ENCODE measurements around the gene TRAF3IP1.

Gene TRAF3IP1

GRCh38 chr2:238430781-238431180 is 110.5 kb downstream of the TRAF3IP1 start:
- H4K91ac ChIP-seq (ENCODE audit: low read depth, low read length, poor library complexity) = no peak overlapping the region
- WGBS, 2 donors (ENCODE audit: extremely low coverage in 2 of 2, insufficient read length in 2 of 2, insufficient replicate concordance in 1 of 2) = no CpG with 5 or more reads among the region's 6 CpGs
- H3K36me3 ChIP-seq (replicated peaks in 1 of 2; ENCODE audit: control insufficient read depth in 2 of 2, insufficient read depth in 2 of 2, low read length in 2 of 2) = peaks cover 20 to 54% of the 10 kb centered on the region in 2 donors
- no peak overlapping the region for H3K27ac ChIP-seq (replicated peaks; ENCODE audit: low read length)
- H2AFZ ChIP-seq (ENCODE audit: low read length) = no peak overlapping the region
- no peak overlapping the region for H3K4me2 ChIP-seq (ENCODE audit: insufficient read depth, low read length, poor library complexity, severe bottlenecking)
- H3K79me1 ChIP-seq (ENCODE audit: low read depth, low read length) = peaks cover 13% of the 10 kb centered on the region
- no peak overlapping the region for H2BK15ac ChIP-seq (ENCODE audit: low read length)
- no peak overlapping the region for H2AK5ac ChIP-seq (ENCODE audit: low read depth, low read length)
- H2BK120ac ChIP-seq (ENCODE audit: low read depth, low read length) = no peak overlapping the region
- no peak overlapping the region for H3K14ac ChIP-seq (ENCODE audit: low read length)
- H2BK5ac ChIP-seq (ENCODE audit: low read length) = no peak overlapping the region
- H3K4ac ChIP-seq (ENCODE audit: low read length) = no peak overlapping the region
- H3K9me3 ChIP-seq (replicated peaks in 1 of 2; ENCODE audit: control insufficient read depth in 2 of 2, insufficient read depth in 1 of 2, low read depth in 1 of 2, low read length in 2 of 2) = peaks cover 7 to 18% of the 10 kb centered on the region in 2 donors
- no peak overlapping the region for H2BK12ac ChIP-seq (ENCODE audit: low read length)
- H3K4me1 ChIP-seq (ENCODE audit: control insufficient read depth in 2 of 2, insufficient read depth in 1 of 2, low read depth in 1 of 2, low read length in 2 of 2) = peaks cover 7 to 8% of the 10 kb centered on the region in 2 donors
- DNase-seq (ENCODE audit: low spot score) = no peak
- H4K8ac ChIP-seq (ENCODE audit: low read depth, low read length) = no peak overlapping the region
- no peak overlapping the region for H3K18ac ChIP-seq (ENCODE audit: low read length)
- no peak overlapping the region for H3K4me3 ChIP-seq (ENCODE audit: low read length in 2 of 2)
- H3K9ac ChIP-seq (ENCODE audit: low read depth, low read length, poor library complexity) = no peak overlapping the region
- H3K23ac ChIP-seq (ENCODE audit: low read depth, low read length, poor library complexity) = no peak overlapping the region
- H3K27me3 ChIP-seq (ENCODE audit: control insufficient read depth in 3 of 3, insufficient read depth in 3 of 3, low read depth in 1 of 3, low read length in 3 of 3) = no peaks in the 10 kb centered on the region

- Histone ChIP-seq H2BK12ac (ENCODE audit: low read length) (no peak overlapping the region), H4K91ac (ENCODE audit: low read depth, low read length, poor library complexity) (no peak overlapping the region), H3K4me3 (ENCODE audit: low read length in 2 of 2) (no peak overlapping the region), H2AK5ac (ENCODE audit: low read depth, low read length) (no peak overlapping the region), H3K27ac (replicated peaks; ENCODE audit: low read length) (no peak overlapping the region), H3K18ac (ENCODE audit: low read length) (no peak overlapping the region), H3K9ac (ENCODE audit: low read depth, low read length, poor library complexity) (no peak overlapping the region), H3K27me3 (ENCODE audit: control insufficient read depth in 3 of 3, insufficient read depth in 3 of 3, low read depth in 1 of 3, low read length in 3 of 3) (no peaks in the 10 kb centered on the region), H3K4me2 (ENCODE audit: insufficient read depth, low read length, poor library complexity, severe bottlenecking) (no peak overlapping the region), H4K8ac (ENCODE audit: low read depth, low read length) (no peak overlapping the region), H3K79me1 (ENCODE audit: low read depth, low read length) (peaks cover 13% of the 10 kb centered on the region), H3K36me3 (replicated peaks in 1 of 2; ENCODE audit: control insufficient read depth in 2 of 2, insufficient read depth in 2 of 2, low read length in 2 of 2) (peaks cover 22 to 61% of the 10 kb centered on the region in 2 donors), H2BK5ac (ENCODE audit: low read length) (no peak overlapping the region), H3K9me3 (replicated peaks in 1 of 2; ENCODE audit: control insufficient read depth in 2 of 2, insufficient read depth in 1 of 2, low read depth in 1 of 2, low read length in 2 of 2) (peaks cover 7 to 18% of the 10 kb centered on the region in 2 donors), H3K4ac (ENCODE audit: low read length) (no peak overlapping the region), H2BK120ac (ENCODE audit: low read depth, low read length) (no peak overlapping the region), H2BK15ac (ENCODE audit: low read length) (no peak overlapping the region), H3K4me1 (ENCODE audit: control insufficient read depth in 2 of 2, insufficient read depth in 1 of 2, low read depth in 1 of 2, low read length in 2 of 2) (peaks cover 3 to 4% of the 10 kb centered on the region in 2 donors), H3K23ac (ENCODE audit: low read depth, low read length, poor library complexity) (no peak overlapping the region), H3K14ac (ENCODE audit: low read length) (no peak overlapping the region), H2AFZ (ENCODE audit: low read length) (no peak overlapping the region)
- DNase-seq (ENCODE audit: low spot score) = no peak
- no CpG with 5 or more reads among the region's 1 CpG for WGBS, 2 donors (ENCODE audit: extremely low coverage in 2 of 2, insufficient read length in 2 of 2, insufficient replicate concordance in 1 of 2)
Measured at GRCh38 chr2:238431456-238431855, 111.1 kb downstream of the TRAF3IP1 start.

GRCh38 chr2:238433300-238433915 is 113.1 kb downstream of the TRAF3IP1 start:
- H3K27ac ChIP-seq (replicated peaks; ENCODE audit: low read length) = no peak overlapping the region
- H2BK120ac ChIP-seq (ENCODE audit: low read depth, low read length) = no peak overlapping the region
- H4K8ac ChIP-seq (ENCODE audit: low read depth, low read length) = no peak overlapping the region
- peaks cover 0 to 1% of the 10 kb centered on the region in 2 donors for H3K4me1 ChIP-seq (ENCODE audit: control insufficient read depth in 2 of 2, insufficient read depth in 1 of 2, low read depth in 1 of 2, low read length in 2 of 2)
- H3K36me3 ChIP-seq (replicated peaks in 1 of 2; ENCODE audit: control insufficient read depth in 2 of 2, insufficient read depth in 2 of 2, low read length in 2 of 2) = peaks cover 22 to 78% of the 10 kb centered on the region in 2 donors
- H2AK5ac ChIP-seq (ENCODE audit: low read depth, low read length) = no peak overlapping the region
- H2BK15ac ChIP-seq (ENCODE audit: low read length) = no peak overlapping the region
- no peaks in the 10 kb centered on the region for H3K27me3 ChIP-seq (ENCODE audit: control insufficient read depth in 3 of 3, insufficient read depth in 3 of 3, low read depth in 1 of 3, low read length in 3 of 3)
- DNase-seq (ENCODE audit: low spot score) = no peak
- H2BK12ac ChIP-seq (ENCODE audit: low read length) = no peak overlapping the region
- peaks cover 6% of the 10 kb centered on the region for H3K79me1 ChIP-seq (ENCODE audit: low read depth, low read length)
- no peak overlapping the region for H3K23ac ChIP-seq (ENCODE audit: low read depth, low read length, poor library complexity)
- WGBS, 2 donors (ENCODE audit: extremely low coverage in 2 of 2, insufficient read length in 2 of 2, insufficient replicate concordance in 1 of 2) = no CpG with 5 or more reads among the region's 14 CpGs
- H2AFZ ChIP-seq (ENCODE audit: low read length) = no peak overlapping the region
- H3K14ac ChIP-seq (ENCODE audit: low read length) = no peak overlapping the region
- no peak overlapping the region for H3K4me3 ChIP-seq (ENCODE audit: low read length in 2 of 2)
- no peak overlapping the region for H3K9ac ChIP-seq (ENCODE audit: low read depth, low read length, poor library complexity)
- H2BK5ac ChIP-seq (ENCODE audit: low read length) = no peak overlapping the region
- H3K9me3 ChIP-seq (replicated peaks in 1 of 2; ENCODE audit: control insufficient read depth in 2 of 2, insufficient read depth in 1 of 2, low read depth in 1 of 2, low read length in 2 of 2) = peaks cover 7 to 18% of the 10 kb centered on the region in 2 donors
- H3K4me2 ChIP-seq (ENCODE audit: insufficient read depth, low read length, poor library complexity, severe bottlenecking) = no peak overlapping the region
- H4K91ac ChIP-seq (ENCODE audit: low read depth, low read length, poor library complexity) = no peak overlapping the region
- no peak overlapping the region for H3K18ac ChIP-seq (ENCODE audit: low read length)
- no peak overlapping the region for H3K4ac ChIP-seq (ENCODE audit: low read length)

GRCh38 chr2:238433941-238434845 is 113.9 kb downstream of the TRAF3IP1 start:
- no CpG with 5 or more reads among the region's 13 CpGs for WGBS, 2 donors (ENCODE audit: extremely low coverage in 2 of 2, insufficient read length in 2 of 2, insufficient replicate concordance in 1 of 2)

More at GRCh38 chr2:238433941-238434845, 113.9 kb downstream of the TRAF3IP1 start:
- no peak for DNase-seq (ENCODE audit: low spot score)
- no peak overlapping the region for H2BK15ac ChIP-seq (ENCODE audit: low read length)
- no peak overlapping the region for H4K8ac ChIP-seq (ENCODE audit: low read depth, low read length)
- no peaks in the 10 kb centered on the region for H3K4me1 ChIP-seq (ENCODE audit: control insufficient read depth in 2 of 2, insufficient read depth in 1 of 2, low read depth in 1 of 2, low read length in 2 of 2)
- no peak overlapping the region for H3K4ac ChIP-seq (ENCODE audit: low read length)
- no peak overlapping the region for H2AK5ac ChIP-seq (ENCODE audit: low read depth, low read length)
- H4K91ac ChIP-seq (ENCODE audit: low read depth, low read length, poor library complexity) = no peak overlapping the region
- no peak overlapping the region for H3K27ac ChIP-seq (replicated peaks; ENCODE audit: low read length)
- H2BK12ac ChIP-seq (ENCODE audit: low read length) = no peak overlapping the region
- no peak overlapping the region for H3K23ac ChIP-seq (ENCODE audit: low read depth, low read length, poor library complexity)
- H3K4me3 ChIP-seq (ENCODE audit: low read length in 2 of 2) = peak overlapping the region in 1 of 2 donors; percentile 20
- H2AFZ ChIP-seq (ENCODE audit: low read length) = no peak overlapping the region
- no peak overlapping the region for H3K18ac ChIP-seq (ENCODE audit: low read length)
- H3K79me1 ChIP-seq (ENCODE audit: low read depth, low read length) = peaks cover 5% of the 10 kb centered on the region
- H3K9ac ChIP-seq (ENCODE audit: low read depth, low read length, poor library complexity) = no peak overlapping the region
- peaks cover 7 to 14% of the 10 kb centered on the region in 2 donors for H3K9me3 ChIP-seq (replicated peaks in 1 of 2; ENCODE audit: control insufficient read depth in 2 of 2, insufficient read depth in 1 of 2, low read depth in 1 of 2, low read length in 2 of 2)
- no peak overlapping the region for H3K14ac ChIP-seq (ENCODE audit: low read length)
- no peak overlapping the region for H3K4me2 ChIP-seq (ENCODE audit: insufficient read depth, low read length, poor library complexity, severe bottlenecking)
- peaks cover 23 to 84% of the 10 kb centered on the region in 2 donors for H3K36me3 ChIP-seq (replicated peaks in 1 of 2; ENCODE audit: control insufficient read depth in 2 of 2, insufficient read depth in 2 of 2, low read length in 2 of 2)
- H2BK120ac ChIP-seq (ENCODE audit: low read depth, low read length) = no peak overlapping the region
- H3K27me3 ChIP-seq (ENCODE audit: control insufficient read depth in 3 of 3, insufficient read depth in 3 of 3, low read depth in 1 of 3, low read length in 3 of 3) = no peaks in the 10 kb centered on the region
- H2BK5ac ChIP-seq (ENCODE audit: low read length) = no peak overlapping the region

Measured in neuronal stem cell (in vitro differentiated cells).